Activated CD4-positive, CD25-positive, alpha-beta regulatory T cell (primary cell): ENCODE data around the gene SLC16A3.

Source experiments
- DNase-seq, 4 experiments: peaks; one replicate each; lab custom pipeline; 2025; lab: John Stamatoyannopoulos, UW

SLC16A3 gene

GRCh38 chr17:82269138-82269881, 40.5 kb downstream of the SLC16A3 start:
- DNase-seq = no peak

GRCh38 chr17:82269882-82270500, 41.1 kb downstream of the SLC16A3 start:
- DNase-seq = no peak

GRCh38 chr17:82270651-82271050, 41.8 kb downstream of the SLC16A3 start:
- no peak for DNase-seq

- DNase-seq = no peak
Measured at GRCh38 chr17:82271401-82271800, 42.6 kb downstream of the SLC16A3 start.

- DNase-seq = peak in 1 of 4 experiments; percentile 42
Measured at GRCh38 chr17:82272495-82273326, 43.9 kb downstream of the SLC16A3 start.

GRCh38 chr17:82273327-82274133, 44.7 kb downstream of the SLC16A3 start, which contains the start of gene CSNK1D:
Gene CSNK1D, minus strand, starts transcription at chr17:82273700. Its CDS starts 319 bp downstream, at chr17:82273381.
- DNase-seq = peak; percentile 83 to 92 (median 86)

GRCh38 chr17:82274134-82275020, 45.5 kb downstream of the SLC16A3 start:
- DNase-seq = no peak

GRCh38 chr17:82275326-82275725, 46.5 kb downstream of the SLC16A3 start:
- no peak for DNase-seq

- no peak for DNase-seq
Measured at GRCh38 chr17:82276938-82277337, 48.1 kb downstream of the SLC16A3 start.

GRCh38 chr17:82277851-82278250, 49.0 kb downstream of the SLC16A3 start:
- DNase-seq = no peak

- no peak for DNase-seq
Measured at GRCh38 chr17:82278308-82278707, 49.5 kb downstream of the SLC16A3 start.

GRCh38 chr17:82278786-82279391, 50.0 kb downstream of the SLC16A3 start:
- no peak for DNase-seq

GRCh38 chr17:82280537-82280936, 51.7 kb downstream of the SLC16A3 start:
- no peak for DNase-seq

- DNase-seq = no peak
Measured at GRCh38 chr17:82281076-82281475, 52.2 kb downstream of the SLC16A3 start.

- no peak for DNase-seq
Measured at GRCh38 chr17:82281502-82282238, 52.8 kb downstream of the SLC16A3 start.

- no peak for DNase-seq
Measured at GRCh38 chr17:82282239-82283207, 53.7 kb downstream of the SLC16A3 start.

GRCh38 chr17:82283208-82283749, 54.4 kb downstream of the SLC16A3 start:
- DNase-seq = no peak

GRCh38 chr17:82285141-82285540, 56.3 kb downstream of the SLC16A3 start:
- DNase-seq = no peak
